SU-DHL-6 (cell line): ENCODE data around the gene SLC44A1.

Source experiments
- H2AFZ ChIP-seq: fragments of 200-600 bp; sonication (generic); 2 replicates; pipeline ENCODE4 v1.6.1; 2014; ENCODE audit warnings: low read depth, mild to moderate bottlenecking, moderate library complexity, mixed read lengths, antibody characterized with exemption, low read length; ENCODE audit not compliant: severe bottlenecking
- H3F3A ChIP-seq: fragments of 200-600 bp; shearing (Covaris generic); 2 replicates; pipeline ENCODE4 v1.6.0; 2016; ENCODE audit warnings: antibody characterized with exemption, mild to moderate bottlenecking; ENCODE audit not compliant: insufficient read depth
- H3K27ac ChIP-seq: fragments of 200-600 bp; sonication (generic); 2 replicates; pipeline ENCODE4 v1.5.1; 2016; ENCODE audit warnings: low read depth, mild to moderate bottlenecking, low read length, moderate library complexity, mixed read lengths
- H3K27me3 ChIP-seq: fragments of 200-600 bp; sonication (generic), shearing (Covaris generic); 2 replicates; pipeline ENCODE4 v1.6.0; 2014; ENCODE audit warnings: mild to moderate bottlenecking, low read length
- H3K36me3 ChIP-seq: fragments of 200-600 bp; sonication (generic); 2 replicates; pipeline ENCODE4 v1.6.1; 2014; ENCODE audit warnings: mild to moderate bottlenecking, low read length, mixed read lengths
- H3K4me2 ChIP-seq: fragments of 300-600, 200-600 bp; shearing (Covaris generic), sonication (generic); 2 replicates; pipeline ENCODE4 v1.6.0; 2014; ENCODE audit warnings: low read length, low read depth, mild to moderate bottlenecking; ENCODE audit not compliant: poor library complexity, severe bottlenecking
- H3K4me3 ChIP-seq: fragments of 200-600 bp; sonication (generic); 2 replicates; pipeline ENCODE4 v1.5.1; 2014; ENCODE audit warnings: antibody characterized with exemption, low read length, mild to moderate bottlenecking, mixed read lengths; ENCODE audit not compliant: insufficient read depth, poor library complexity, severe bottlenecking
- H3K79me2 ChIP-seq: fragments of 200-600 bp; sonication (generic); 2 replicates; pipeline ENCODE4 v1.6.1; 2014; ENCODE audit warnings: mild to moderate bottlenecking, low read length, moderate library complexity; ENCODE audit not compliant: insufficient read depth
- H3K9ac ChIP-seq: fragments of 200-600 bp; sonication (generic); 2 replicates; pipeline ENCODE4 v1.7.0; 2014; ENCODE audit warnings: mild to moderate bottlenecking, low read length
- H3K9me2 ChIP-seq: fragments of 200-600 bp; sonication (generic); replicated peaks from 2 replicates; pipeline ENCODE4 v1.6.1; 2014; ENCODE audit warnings: low read length; ENCODE audit not compliant: insufficient read depth
- H3K9me3 ChIP-seq: fragments of 200-600 bp; sonication (generic); 2 replicates; pipeline ENCODE4 v1.6.1; 2014; ENCODE audit warnings: low read length, mixed read lengths; ENCODE audit not compliant: insufficient read depth
- H4K20me1 ChIP-seq: fragments of 200-600 bp; sonication (generic); 2 replicates; pipeline ENCODE4 v1.6.1; 2014; ENCODE audit warnings: low read depth, mild to moderate bottlenecking, antibody characterized with exemption, low read length, moderate library complexity, mixed read lengths
- EZH2phosphoT487 ChIP-seq: fragments of 200-600 bp; sonication (generic), shearing (Covaris generic); conservative IDR thresholded peaks from 2 replicates; pipeline ENCODE4 v1.6.1; 2018; ENCODE audit warnings: mild to moderate bottlenecking, antibody characterized with exemption, low read length, moderate library complexity, mixed read lengths
- TF ChIP-seq, protein P1 (sequence below): fragments of 200-600 bp; sonication (generic); IDR thresholded peaks from one replicate; pipeline ENCODE4 v1.5.1; 2017; ENCODE audit warnings: antibody characterized with exemption, mild to moderate bottlenecking, low read length, moderate library complexity; ENCODE audit not compliant: insufficient read depth, poor library complexity, severe bottlenecking

SLC44A1 gene

DNA sequence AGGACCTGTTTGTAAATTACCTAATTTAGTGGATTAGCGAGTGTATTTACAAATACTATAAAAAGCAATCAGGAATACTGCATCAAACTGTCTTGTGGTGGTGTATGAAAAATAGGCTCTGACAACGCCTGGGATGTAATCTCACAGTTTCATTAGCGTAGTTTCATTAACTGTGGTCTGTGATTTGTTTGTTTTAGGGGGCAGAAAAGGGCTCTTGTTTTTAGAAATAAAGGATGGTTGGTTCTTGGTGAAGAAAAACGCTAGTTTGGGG lies 1.4 kb downstream of the SLC44A1 start:
- H3K27ac ChIP-seq: no peak overlapping the region

DNA sequence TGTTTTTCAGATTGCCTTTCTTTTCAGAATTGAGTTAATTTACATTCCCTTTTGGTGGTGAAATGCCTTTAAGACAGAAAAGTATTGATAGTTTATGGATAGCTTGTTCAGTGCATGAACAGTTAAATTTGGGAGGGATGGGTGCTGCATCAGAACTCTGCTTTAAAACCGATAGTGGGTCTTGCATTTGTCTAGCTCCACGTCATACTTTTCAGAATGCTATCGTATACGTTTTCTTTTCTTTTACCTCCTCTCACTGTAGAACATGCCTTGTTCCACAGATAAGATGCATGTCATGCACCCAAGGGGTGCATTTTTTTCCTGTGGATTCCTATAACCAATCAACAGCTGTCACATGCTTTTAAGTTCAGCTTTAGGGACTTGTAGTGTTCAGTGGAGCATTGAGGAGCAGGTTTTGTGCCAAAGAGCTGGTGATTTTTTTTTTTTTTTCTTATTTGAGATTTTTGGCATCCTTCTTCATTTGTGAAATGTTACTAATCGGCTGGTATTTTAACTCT lies 2.3 kb downstream of the SLC44A1 start:
- no peak overlapping the region for H3K9ac ChIP-seq
- H3K79me2 ChIP-seq: no peaks in the 10 kb centered on the region
- no peaks in the 10 kb centered on the region for H3K9me3 ChIP-seq
- 0 out of 2 replicates have a peak, but pooled peaks cover 2% of the 10 kb centered on the region for H3F3A ChIP-seq
- no peaks in the 10 kb centered on the region for H3K36me3 ChIP-seq
- H3K27me3 ChIP-seq: no peaks in the 10 kb centered on the region
- H3K9me2 ChIP-seq: no peaks in the 10 kb centered on the region
- no peak overlapping the region for H2AFZ ChIP-seq
- H3K4me2 ChIP-seq: peak overlapping the region; percentile 5
- no peak overlapping the region for H3K4me3 ChIP-seq
- TF ChIP-seq EZH2phosphoT487: no peak
- TF ChIP-seq, protein P1, sequence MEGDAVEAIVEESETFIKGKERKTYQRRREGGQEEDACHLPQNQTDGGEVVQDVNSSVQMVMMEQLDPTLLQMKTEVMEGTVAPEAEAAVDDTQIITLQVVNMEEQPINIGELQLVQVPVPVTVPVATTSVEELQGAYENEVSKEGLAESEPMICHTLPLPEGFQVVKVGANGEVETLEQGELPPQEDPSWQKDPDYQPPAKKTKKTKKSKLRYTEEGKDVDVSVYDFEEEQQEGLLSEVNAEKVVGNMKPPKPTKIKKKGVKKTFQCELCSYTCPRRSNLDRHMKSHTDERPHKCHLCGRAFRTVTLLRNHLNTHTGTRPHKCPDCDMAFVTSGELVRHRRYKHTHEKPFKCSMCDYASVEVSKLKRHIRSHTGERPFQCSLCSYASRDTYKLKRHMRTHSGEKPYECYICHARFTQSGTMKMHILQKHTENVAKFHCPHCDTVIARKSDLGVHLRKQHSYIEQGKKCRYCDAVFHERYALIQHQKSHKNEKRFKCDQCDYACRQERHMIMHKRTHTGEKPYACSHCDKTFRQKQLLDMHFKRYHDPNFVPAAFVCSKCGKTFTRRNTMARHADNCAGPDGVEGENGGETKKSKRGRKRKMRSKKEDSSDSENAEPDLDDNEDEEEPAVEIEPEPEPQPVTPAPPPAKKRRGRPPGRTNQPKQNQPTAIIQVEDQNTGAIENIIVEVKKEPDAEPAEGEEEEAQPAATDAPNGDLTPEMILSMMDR: no peak
- H4K20me1 ChIP-seq: 0 out of 2 replicates have a peak, but pooled peaks cover under 1% of the 10 kb centered on the region
- H3K27ac ChIP-seq: no peak overlapping the region

More for the DNA sequence above, 1.4 kb downstream of the SLC44A1 start:
- Histone ChIP-seq H3K27me3 (no peaks in the 10 kb centered on the region), H2AFZ (no peak overlapping the region), H3K4me2 (peak overlapping the region; percentile 81), H4K20me1 (no peaks in the 10 kb centered on the region), H3K9me2 (no peaks in the 10 kb centered on the region), H3F3A (0 out of 2 replicates have a peak, but pooled peaks cover 2% of the 10 kb centered on the region), H3K36me3 (no peaks in the 10 kb centered on the region), H3K9me3 (no peaks in the 10 kb centered on the region), H3K4me3 (peak overlapping the region; percentile 97), H3K79me2 (no peaks in the 10 kb centered on the region), H3K9ac (peak overlapping the region; percentile 62)
- TF ChIP-seq, protein P1: no peak
- no peak for TF ChIP-seq EZH2phosphoT487

DNA sequence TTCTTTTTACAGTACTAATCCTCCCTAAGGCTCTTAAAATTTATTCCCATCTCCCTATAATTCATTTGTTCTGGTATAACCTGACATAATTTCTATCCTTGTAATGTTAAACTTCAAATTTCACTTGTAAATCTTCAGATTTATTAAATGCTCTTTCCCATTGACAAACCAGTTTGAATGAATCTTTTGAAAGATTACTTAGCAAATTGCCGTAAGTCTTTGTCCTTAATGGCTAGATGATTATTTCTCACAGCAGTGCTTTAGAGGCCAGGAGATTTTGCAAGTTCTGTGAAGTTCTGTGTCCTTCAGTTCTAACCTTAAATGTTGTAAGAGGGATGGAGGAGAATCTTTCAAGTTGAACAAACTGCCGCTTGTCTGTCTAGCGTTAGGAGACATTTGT lies 4.2 kb downstream of the SLC44A1 start:
- TF ChIP-seq, protein P1: no peak
- TF ChIP-seq EZH2phosphoT487: no peak
- no peaks in the 10 kb centered on the region for H3F3A ChIP-seq
- no peak overlapping the region for H3K9ac ChIP-seq
- no peaks in the 10 kb centered on the region for H3K9me2 ChIP-seq
- no peaks in the 10 kb centered on the region for H3K27me3 ChIP-seq
- no peaks in the 10 kb centered on the region for H3K9me3 ChIP-seq
- no peaks in the 10 kb centered on the region for H3K79me2 ChIP-seq
- H4K20me1 ChIP-seq: peaks cover 9% of the 10 kb centered on the region; the same call in 1 of the 2 replicates
- no peak overlapping the region for H3K27ac ChIP-seq
- no peak overlapping the region for H2AFZ ChIP-seq
- H3K4me3 ChIP-seq: no peak overlapping the region
- no peaks in the 10 kb centered on the region for H3K36me3 ChIP-seq
- H3K4me2 ChIP-seq: no peak overlapping the region

DNA sequence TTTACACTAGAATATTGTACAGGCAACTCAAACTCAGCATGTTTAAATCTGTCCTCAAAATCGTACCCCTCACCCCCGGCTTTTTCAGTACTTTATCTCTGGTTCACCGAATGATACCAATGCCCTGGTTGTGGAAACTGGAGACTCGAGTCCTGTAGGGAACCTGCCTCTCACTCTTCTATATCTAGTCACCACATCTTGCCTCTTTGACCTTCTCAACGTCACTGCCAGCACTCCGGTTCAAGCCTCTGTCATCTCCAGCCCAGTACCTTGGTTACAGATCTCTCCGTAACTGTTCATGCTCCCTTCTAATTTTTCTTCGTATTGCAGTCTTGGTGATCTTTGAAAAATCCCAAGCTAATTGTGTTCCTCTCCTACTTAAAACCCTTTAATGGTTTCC lies 6.7 kb downstream of the SLC44A1 start:
- no peaks in the 10 kb centered on the region for H3K9me3 ChIP-seq
- no peaks in the 10 kb centered on the region for H3K27me3 ChIP-seq
- TF ChIP-seq, protein P1: no peak
- TF ChIP-seq EZH2phosphoT487: no peak
- no peak overlapping the region for H3K4me2 ChIP-seq
- no peak overlapping the region for H3K27ac ChIP-seq
- no peaks in the 10 kb centered on the region for H3K36me3 ChIP-seq
- peaks cover 14% of the 10 kb centered on the region; the same call in 1 of the 2 replicates for H4K20me1 ChIP-seq
- H3K9me2 ChIP-seq: no peaks in the 10 kb centered on the region
- no peak overlapping the region for H3K4me3 ChIP-seq
- no peaks in the 10 kb centered on the region for H3F3A ChIP-seq
- no peak overlapping the region for H2AFZ ChIP-seq
- no peak overlapping the region for H3K9ac ChIP-seq
- H3K79me2 ChIP-seq: peaks cover 4% of the 10 kb centered on the region; the same call in 1 of the 2 replicates
